ENCODE data around the gene IL16.

The IL16 gene

GRCh38 chr15:81297147-81297572 lies 100.5 kb downstream of the IL16 start:
- no peak for DNase-seq

GRCh38 chr15:81297603-81298575 lies 101.2 kb downstream of the IL16 start:
- DNase-seq = peak; percentile 37

- no peak for DNase-seq
These were observed 101.9 kb downstream of the IL16 start for GRCh38 chr15:81298611-81299010.

- no peak for DNase-seq
These were observed 102.5 kb downstream of the IL16 start for GRCh38 chr15:81299156-81299555.

GRCh38 chr15:81299630-81300273 lies 103.1 kb downstream of the IL16 start:
- DNase-seq = no peak

GRCh38 chr15:81301385-81301784 lies 104.7 kb downstream of the IL16 start:
- no peak for DNase-seq

- no peak for DNase-seq
These were observed 105.2 kb downstream of the IL16 start for GRCh38 chr15:81301815-81302399.

- DNase-seq = no peak
These were observed 106.0 kb downstream of the IL16 start for GRCh38 chr15:81302701-81303109.

GRCh38 chr15:81303244-81304225 lies 106.9 kb downstream of the IL16 start:
- DNase-seq = no peak

- no peak for DNase-seq
These were observed 107.5 kb downstream of the IL16 start for GRCh38 chr15:81304226-81304625.

GRCh38 chr15:81308260-81308659 lies 111.6 kb downstream of the IL16 start:
- DNase-seq = no peak

- DNase-seq = no peak
These were observed 113.2 kb downstream of the IL16 start for GRCh38 chr15:81309647-81310450.

GRCh38 chr15:81310480-81310879 lies 113.8 kb downstream of the IL16 start:
- no peak for DNase-seq

- no peak for DNase-seq
These were observed 115.2 kb downstream of the IL16 start for GRCh38 chr15:81311752-81312464.

GRCh38 chr15:81312790-81313543 lies 116.3 kb downstream of the IL16 start:
- DNase-seq = no peak

- DNase-seq = no peak
These were observed 117.0 kb downstream of the IL16 start for GRCh38 chr15:81313686-81314085.

GRCh38 chr15:81314378-81314777 lies 117.7 kb downstream of the IL16 start:
- DNase-seq = no peak

- no peak for DNase-seq
These were observed 118.9 kb downstream of the IL16 start for GRCh38 chr15:81315452-81316175.

- DNase-seq = no peak
These were observed 119.6 kb downstream of the IL16 start for GRCh38 chr15:81316267-81316666.
